ENCODE results near the gene CFAP299. TPM values are rescaled to one million over a fixed set of nuclear protein-coding genes. Genes with fewer than 3 reads are reported as not detected.

The CFAP299 gene
- total and polyA plus RNA-seq, 2 of the 8 experiments (the other 6 are each of a cell fraction or from before 2014, with no cell fraction given), result not detected

- TF ChIP-seq JUND (IDR thresholded peaks at IDR 0.05; ENCODE audit: low read length) (no peak), GTF2F1 (IDR thresholded peaks at IDR 0.05; ENCODE audit: borderline replicate concordance, low read depth, low read length) (no peak), CREB1 (IDR thresholded peaks at IDR 0.05) (no peak), FOSL1 (IDR thresholded peaks at IDR 0.05; ENCODE audit: insufficient read depth, low read depth, low read length) (no peak), ATF2 (IDR thresholded peaks at IDR 0.05; ENCODE audit: low read length) (no peak), E2F6 (IDR thresholded peaks at IDR 0.05) (0 out of 2 replicates have a peak, but pooled peaks have one; percentile 23), EP300 (IDR thresholded peaks at IDR 0.05; ENCODE audit: borderline replicate concordance in 1 of 2, low read depth in 2 of 2, low read length in 2 of 2) (no peak), HDAC2 (IDR thresholded peaks at IDR 0.05; ENCODE audit: borderline replicate concordance in 1 of 2, low read depth in 2 of 2, low read length in 2 of 2) (peak; percentile 75 to 99; a peak in 3 of 4 replicates), CHD2 (IDR thresholded peaks at IDR 0.05; ENCODE audit: low read length) (no peak), NRF1 (IDR thresholded peaks at IDR 0.05; ENCODE audit: low read depth, low read length) (no peak), POLR2A (IDR thresholded peaks at IDR 0.05; ENCODE audit: control extremely low read depth in 1 of 2, low read depth in 2 of 2, low read length in 2 of 2) (no peak), CHD1 (IDR thresholded peaks at IDR 0.05; ENCODE audit: low read depth, low read length) (no peak), MAX (IDR thresholded peaks at IDR 0.05) (no peak), JUN (IDR thresholded peaks at IDR 0.05; ENCODE audit: low read depth, low read length) (no peak), CTCF (IDR thresholded peaks at IDR 0.05; ENCODE audit: control extremely low read depth in 1 of 3, insufficient read depth in 1 of 3, low read depth in 1 of 3, low read length in 3 of 3) (peak; percentile 44 to 57 (median 48)), TBP (IDR thresholded peaks at IDR 0.05; ENCODE audit: low read depth, low read length) (no peak), SP4 (IDR thresholded peaks at IDR 0.05; ENCODE audit: low read length) (no peak), ASH2L (IDR thresholded peaks at IDR 0.05; ENCODE audit: low read length) (peak; percentile 62), TEAD4 (IDR thresholded peaks at IDR 0.05; ENCODE audit: low read depth, low read length) (no peak), BACH1 (IDR thresholded peaks at IDR 0.05; ENCODE audit: low read length) (peak; percentile 29; the same call in 1 of the 2 replicates)
Measured at GRCh38 chr4:80335554-80336358, at the start of gene CFAP299 (continued).
